CD4-positive, alpha-beta T cell treated with Interleukin-17A for 4 hours (primary cell): ENCODE results near the gene CHCHD6.

Experiments
- DNase-seq: peaks from one replicate; pipeline ENCODE4 v3.0.0-alpha.2; 2020; ENCODE audit warnings: mixed read lengths

CHCHD6 gene

GRCh38 chr3:126867190-126867862, 163.3 kb downstream of the CHCHD6 start:
- no peak for DNase-seq

- DNase-seq: no peak
Observed at GRCh38 chr3:126867863-126868200, 163.8 kb downstream of the CHCHD6 start.

GRCh38 chr3:126870608-126871210, 166.7 kb downstream of the CHCHD6 start:
- DNase-seq: no peak

GRCh38 chr3:126872701-126873342, 168.8 kb downstream of the CHCHD6 start:
- no peak for DNase-seq

- no peak for DNase-seq
Observed at GRCh38 chr3:126873416-126873815, 169.4 kb downstream of the CHCHD6 start.

- DNase-seq: no peak
Observed at GRCh38 chr3:126878664-126879063, 174.6 kb downstream of the CHCHD6 start.

- no peak for DNase-seq
Observed at GRCh38 chr3:126880901-126881300, 176.9 kb downstream of the CHCHD6 start.

GRCh38 chr3:126881861-126882260, 177.8 kb downstream of the CHCHD6 start:
- DNase-seq: no peak

- no peak for DNase-seq
Observed at GRCh38 chr3:126883241-126883640, 179.2 kb downstream of the CHCHD6 start.

GRCh38 chr3:126885425-126885824, 181.4 kb downstream of the CHCHD6 start:
- DNase-seq: no peak

GRCh38 chr3:126886217-126886616, 182.2 kb downstream of the CHCHD6 start:
- no peak for DNase-seq

- no peak for DNase-seq
Observed at GRCh38 chr3:126887686-126888085, 183.6 kb downstream of the CHCHD6 start.

- DNase-seq: no peak
Observed at GRCh38 chr3:126888186-126888760, 184.2 kb downstream of the CHCHD6 start.

- no peak for DNase-seq
Observed at GRCh38 chr3:126889276-126890201, 185.5 kb downstream of the CHCHD6 start.

- no peak for DNase-seq
Observed at GRCh38 chr3:126891141-126891540, 187.1 kb downstream of the CHCHD6 start.

GRCh38 chr3:126891791-126892190, 187.8 kb downstream of the CHCHD6 start:
- DNase-seq: no peak

GRCh38 chr3:126893651-126894050, 189.6 kb downstream of the CHCHD6 start:
- DNase-seq: no peak

GRCh38 chr3:126894475-126894874, 190.4 kb downstream of the CHCHD6 start:
- DNase-seq: no peak

GRCh38 chr3:126895178-126896066, 191.4 kb downstream of the CHCHD6 start:
- DNase-seq: no peak

GRCh38 chr3:126896067-126896441, 192.0 kb downstream of the CHCHD6 start:
- no peak for DNase-seq

- DNase-seq: no peak
Observed at GRCh38 chr3:126896968-126897367, 192.9 kb downstream of the CHCHD6 start.

GRCh38 chr3:126897943-126898342, 193.9 kb downstream of the CHCHD6 start:
- DNase-seq: no peak
